Heart right ventricle (tissue), 16 donors: ENCODE data around the gene ZIC1. TPM values are rescaled to one million over a fixed set of nuclear protein-coding genes. Genes with fewer than 3 reads are reported as not detected.

Source experiments
- ATAC-seq, 8 donors: fragments of 200-7000 bp; cut with Tn5 transposase; one replicate each; pipeline ENCODE4 v1.9.1; 2020; ENCODE audit warnings: mild to moderate bottlenecking in 8 of 8, moderate library complexity in 8 of 8, moderate number of reproducible peaks in 1 of 8
- DNase-seq, 2 donors: peaks; one replicate each; pipeline ENCODE4 v3.0.0-alpha.2; 2020
- H3K27ac ChIP-seq, 10 donors: fragments of 200-600 bp; sonication (generic) in 2 of 10; one replicate each; pipeline versions ENCODE4 v1.5.0 to v1.8.0; 2020 to 2022; ENCODE audit warnings: mild to moderate bottlenecking in 3 of 10
- H3K27me3 ChIP-seq, 7 donors: fragments of 200-600 bp; one replicate each; pipeline ENCODE4 v1.8.0; 2021 to 2022; ENCODE audit warnings: mild to moderate bottlenecking in 2 of 7
- H3K36me3 ChIP-seq, 9 donors: fragments of 200-600 bp; sonication (generic) in 1 of 9; one replicate each; pipeline versions ENCODE4 v1.5.0 to v1.8.0; 2020 to 2022; ENCODE audit warnings: mild to moderate bottlenecking in 2 of 9
- H3K4me1 ChIP-seq, 9 donors: fragments of 200-600 bp; sonication (generic) in 1 of 9; one replicate each; pipeline versions ENCODE4 v1.5.0 to v1.8.0; 2020 to 2022; ENCODE audit warnings: mild to moderate bottlenecking in 4 of 9
- H3K4me3 ChIP-seq, 10 donors: fragments of 200-600 bp; sonication (generic) in 2 of 10; one replicate each; pipeline versions ENCODE4 v1.5.0 to v1.8.0; 2020 to 2022; ENCODE audit warnings: mild to moderate bottlenecking in 7 of 10, moderate library complexity in 2 of 10
- H3K9me3 ChIP-seq, 11 donors: fragments of 200-600 bp in 10 of 11; sonication (generic) in 2 of 11; one replicate each; pipeline versions ENCODE4 v1.5.0 to v1.8.0; 2013 to 2022; ENCODE audit warnings: mild to moderate bottlenecking in 2 of 11, control low read depth in 1 of 11, moderate library complexity in 1 of 11
- WGBS, 2 donors: extraction: QIAGEN DNeasy Blood & Tissue Kit; methylation state at CpG; one replicate each; pipeline ENCODE4 v1.1.7; 2013; ENCODE audit warnings: inconsistent platforms in 1 of 2; 5-methylcytosine and 5-hydroxymethylcytosine counted together
- intact Hi-C, 10 donors: fragments of 100-400 bp; cut with DNase I; formaldehyde crosslinking; loops; one replicate each; pipeline versions ENCODE4 v1.11.1 to v1.14.2; 2022
- polyA plus RNA-seq, 2 donors: library from polyadenylated mRNA; stranded (reverse); fragments of 200-250 nt; gene quantifications; one replicate each; pipeline ENCODE4 v1.2.3, GENCODE V29; 2013
- total RNA-seq, 10 donors: library from RNA; stranded (reverse); fragmentation: NEBNext Ultra II Directional in 3 of 10; extraction: Animal tissue kit (Norgen Biotek cat#: 25700) in 3 of 10; gene quantifications; one replicate each; pipeline versions ENCODE4 v1.2.1 to v1.2.4, GENCODE V29; 2021 to 2023
- TF ChIP-seq, protein P1 (sequence below), 9 donors: fragments of 200-600 bp; sonication (generic) in 2 of 9; IDR thresholded peaks; one replicate each; pipeline versions ENCODE4 v1.5.0 to v1.8.0; 2021 to 2022; ENCODE audit warnings: antibody characterized with exemption in 9 of 9, mild to moderate bottlenecking in 5 of 9, moderate library complexity in 1 of 9
- donor health status: Arrhythmogenic right ventricular cardiomyopathy.
- donor health status: ischemic (EF 13 %, LVEDD 7.1; RV severe dilation, severe dysfunction).
- donor health status: healthy with polysubstance abuse.
- donor health status: DM: no; HTN: yes; CAD: no.
- donor health status: DM: no; HTN: no; CAD: no.
- donor health status: ischemic (EF 25% LVEDD 6.9; RV normal size, moderate dysfunction).
- donor health status: ischemic (EF 25% LVEDD 5.7; RV mildly dilated, moderate dysfunction).
- donor health status: healthy.
- donor health status: DM: yes; HTN: yes; CAD: no.
- donor health status: Ischemic cardiomyopathy.
- donor health status: ischemic (EF 35%, LVEDD 5.7; RV mildly dilated, moderate dysfunction).
- donor health status: nonischemic (EF 11% LVEDD 7.7; RV severe dilation, severe dysfunction).
- donor health status: DM: yes; HTN: yes; CAD: no.
- donor health status: PGD.
- donor health status: ischemic (EF 29% LVEDD 5.4; RV normal size, mild dysfunction).
- donor health status: nonischemic (EF 23%, LVEDD 6.1; RV moderate dilation, normal function).

The ZIC1 gene
- total and polyA plus RNA-seq, 12 donors = not detected

DNA sequence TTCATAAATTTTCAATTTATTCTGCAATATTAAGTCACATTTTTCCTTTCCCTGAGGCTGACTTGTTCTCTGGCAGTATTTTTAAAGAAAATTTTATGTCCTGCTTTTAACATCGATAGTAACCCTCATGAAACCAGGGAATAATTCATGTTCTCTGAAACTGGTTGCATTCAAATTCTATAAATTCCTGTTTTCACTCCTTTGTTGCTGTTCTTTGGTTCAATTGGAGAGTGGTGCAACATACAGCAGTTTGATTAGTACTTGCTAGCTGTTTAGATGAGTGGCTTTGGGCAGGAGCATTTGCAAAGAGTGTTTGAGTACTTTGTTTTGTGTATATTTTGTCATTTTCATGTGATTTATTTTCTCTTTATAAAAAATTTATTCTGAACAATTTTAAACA is 19.2 kb downstream of the ZIC1 start:
- Histone ChIP-seq H3K27me3 (peaks cover 13 to 99% (median 74%) of the 10 kb centered on the region in 7 donors), H3K36me3 (no peaks in the 10 kb centered on the region), H3K9me3 (no peaks in the 10 kb centered on the region), H3K4me3 (no peak overlapping the region), H3K27ac (no peak overlapping the region), H3K4me1 (peaks cover 0 to 9% (median 0%) of the 10 kb centered on the region in 9 donors)
- intact Hi-C loops = loop anchor here in 1 of 10 donors (10.0 kb wide), 1 partner anchor 54 kb away; no protein-coding TSS in a partner anchor
- no peak for DNase-seq
- TF ChIP-seq, protein P1, sequence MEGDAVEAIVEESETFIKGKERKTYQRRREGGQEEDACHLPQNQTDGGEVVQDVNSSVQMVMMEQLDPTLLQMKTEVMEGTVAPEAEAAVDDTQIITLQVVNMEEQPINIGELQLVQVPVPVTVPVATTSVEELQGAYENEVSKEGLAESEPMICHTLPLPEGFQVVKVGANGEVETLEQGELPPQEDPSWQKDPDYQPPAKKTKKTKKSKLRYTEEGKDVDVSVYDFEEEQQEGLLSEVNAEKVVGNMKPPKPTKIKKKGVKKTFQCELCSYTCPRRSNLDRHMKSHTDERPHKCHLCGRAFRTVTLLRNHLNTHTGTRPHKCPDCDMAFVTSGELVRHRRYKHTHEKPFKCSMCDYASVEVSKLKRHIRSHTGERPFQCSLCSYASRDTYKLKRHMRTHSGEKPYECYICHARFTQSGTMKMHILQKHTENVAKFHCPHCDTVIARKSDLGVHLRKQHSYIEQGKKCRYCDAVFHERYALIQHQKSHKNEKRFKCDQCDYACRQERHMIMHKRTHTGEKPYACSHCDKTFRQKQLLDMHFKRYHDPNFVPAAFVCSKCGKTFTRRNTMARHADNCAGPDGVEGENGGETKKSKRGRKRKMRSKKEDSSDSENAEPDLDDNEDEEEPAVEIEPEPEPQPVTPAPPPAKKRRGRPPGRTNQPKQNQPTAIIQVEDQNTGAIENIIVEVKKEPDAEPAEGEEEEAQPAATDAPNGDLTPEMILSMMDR (IDR thresholded peaks at IDR 0.05) = no peak
- no peak for ATAC-seq
- 81 to 82% methylated on average over 1 of the region's 1 CpG for WGBS, 2 donors

DNA sequence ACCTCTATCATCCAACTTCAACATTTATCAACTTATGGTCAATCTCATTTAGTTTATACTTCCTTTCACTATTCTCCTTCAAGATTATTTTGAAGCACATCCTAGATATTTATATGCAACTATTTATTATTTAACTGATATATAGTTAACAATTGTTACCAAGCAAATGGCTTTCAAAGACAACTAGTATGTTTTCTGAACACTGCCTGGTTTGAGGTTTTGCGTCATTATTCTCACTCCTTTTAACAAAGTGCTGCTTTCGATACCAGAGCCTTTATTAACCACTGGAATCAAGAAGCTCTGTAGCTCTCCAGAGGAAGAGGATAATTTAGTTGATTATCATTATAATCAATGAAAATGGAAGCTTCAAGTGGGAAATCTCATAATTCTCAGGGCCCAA is 19.6 kb downstream of the ZIC1 start:
- Histone ChIP-seq H3K27me3 (peaks cover 12 to 97% (median 70%) of the 10 kb centered on the region in 7 donors), H3K4me3 (no peak overlapping the region), H3K36me3 (no peaks in the 10 kb centered on the region), H3K9me3 (no peaks in the 10 kb centered on the region), H3K4me1 (peaks cover 0 to 7% (median 0%) of the 10 kb centered on the region in 9 donors), H3K27ac (no peak overlapping the region)
- TF ChIP-seq, protein P1 (IDR thresholded peaks at IDR 0.05) = no peak
- ATAC-seq (no peak), DNase-seq (no peak)
- WGBS, 2 donors = 86 to 95% methylated on average over 2 of the region's 2 CpGs
- intact Hi-C loops = loop anchor here in 1 of 10 donors (10.0 kb wide), 1 partner anchor 54 kb away; no protein-coding TSS in a partner anchor

DNA sequence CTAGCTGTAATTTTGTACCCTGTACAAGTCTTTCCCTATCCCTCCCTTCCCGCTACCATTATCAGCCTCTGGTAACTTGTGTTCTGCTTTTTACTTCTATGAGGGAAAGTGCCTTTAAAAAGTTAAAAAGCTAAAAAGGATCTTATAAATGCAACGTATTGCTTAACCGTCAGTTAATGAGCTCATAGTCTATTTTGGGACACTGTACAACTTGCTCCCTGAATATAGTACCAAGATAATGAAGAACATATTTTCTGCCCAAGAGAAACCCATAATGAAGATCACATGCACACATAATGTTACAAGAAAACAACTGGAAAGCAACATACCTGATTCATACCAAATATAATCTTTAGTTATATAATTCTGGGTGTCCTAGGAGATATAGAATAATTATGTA is 22.6 kb downstream of the ZIC1 start:
- no peaks in the 10 kb centered on the region for H3K36me3 ChIP-seq
- ATAC-seq = no peak
- peaks cover 0 to 69% (median 40%) of the 10 kb centered on the region in 7 donors for H3K27me3 ChIP-seq
- TF ChIP-seq, protein P1 (IDR thresholded peaks at IDR 0.05) = no peak
- H3K4me1 ChIP-seq = no peaks in the 10 kb centered on the region
- H3K9me3 ChIP-seq = no peaks in the 10 kb centered on the region
- 47 to 51% methylated on average over 3 of the region's 3 CpGs for WGBS, 2 donors
- intact Hi-C loops = no loop called here
- DNase-seq = no peak
- H3K4me3 ChIP-seq = no peak overlapping the region
- no peak overlapping the region for H3K27ac ChIP-seq

DNA sequence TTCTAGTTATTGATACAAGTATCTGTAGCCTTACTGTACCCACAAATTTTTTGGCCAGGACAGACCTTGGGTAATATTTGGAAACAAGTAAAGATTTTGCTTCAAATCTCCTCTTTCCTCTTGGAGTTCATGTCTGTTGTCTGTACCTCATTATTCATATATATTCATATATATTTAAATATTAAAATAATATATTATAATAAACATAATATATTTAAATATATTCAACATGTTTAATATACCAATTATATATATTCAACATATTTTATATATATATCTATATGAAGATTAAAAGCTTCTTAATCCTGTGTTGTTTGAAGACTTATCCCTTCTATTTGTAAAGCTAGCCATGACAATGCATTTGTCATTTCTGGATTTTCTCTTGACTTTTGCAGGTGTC is 38.1 kb downstream of the ZIC1 start:
- no peak overlapping the region for H3K27ac ChIP-seq
- H3K36me3 ChIP-seq = no peaks in the 10 kb centered on the region
- TF ChIP-seq, protein P1 (IDR thresholded peaks at IDR 0.05) = no peak
- intact Hi-C loops = no loop called here
- no peaks in the 10 kb centered on the region for H3K9me3 ChIP-seq
- no peak for ATAC-seq
- no peak overlapping the region for H3K4me3 ChIP-seq
- H3K4me1 ChIP-seq = no peaks in the 10 kb centered on the region
- DNase-seq = no peak
- peaks cover 0 to 38% (median 14%) of the 10 kb centered on the region in 7 donors for H3K27me3 ChIP-seq
